22Rv1 (cell line): ENCODE data around the gene CHRDL2.

Experiments
- CTCF ChIP-seq: fragments of 450-650 bp; IDR thresholded peaks from 2 replicates; pipeline ENCODE4 v1.5.1; 2017; ENCODE audit warnings: mild to moderate bottlenecking
- ZFX ChIP-seq: fragments of 450-650 bp; IDR thresholded peaks from 2 replicates; pipeline ENCODE4 v1.6.1; 2017; ENCODE audit warnings: antibody characterized with exemption, borderline replicate concordance

GRCh38 chr11:74742070-74742469 is 10.8 kb upstream of the CHRDL2 start:
- TF ChIP-seq CTCF (no peak), ZFX (no peak)
